Sigmoid colon (tissue), 4 donors: Measurements from ENCODE around the gene MRPL40.

Source experiments
- CTCF ChIP-seq, 4 experiments: fragments of 450-650 bp in 3 of 4; fragments of 200-600 bp in 1 of 4; IDR thresholded peaks; one replicate each; pipeline ENCODE4 v1.5.1; 2016 to 2019; ENCODE audit warnings: antibody characterized with exemption in 4 of 4, mild to moderate bottlenecking in 3 of 4, moderate library complexity in 2 of 4
- EP300 ChIP-seq, 4 donors: sonication (generic); formaldehyde crosslinking; IDR thresholded peaks; one replicate each; pipeline ENCODE4 v1.6.1; 2017; ENCODE audit warnings: antibody characterized with exemption in 4 of 4
- POLR2A ChIP-seq, 2 donors: fragments of 450-650 bp; IDR thresholded peaks; one replicate each; pipeline ENCODE4 v1.6.1; 2016; ENCODE audit warnings: antibody characterized with exemption in 2 of 2, mild to moderate bottlenecking in 2 of 2, moderate library complexity in 2 of 2
- POLR2AphosphoS5 ChIP-seq, 4 donors: sonication (generic); formaldehyde crosslinking; IDR thresholded peaks; one replicate each; pipeline ENCODE4 v1.6.1; 2017; ENCODE audit warnings: antibody characterized with exemption in 4 of 4

- TF ChIP-seq POLR2A (IDR thresholded peaks at IDR 0.05): no peak
- no peak for TF ChIP-seq CTCF (IDR thresholded peaks at IDR 0.05)
- TF ChIP-seq POLR2AphosphoS5 (IDR thresholded peaks at IDR 0.05): no peak
- no peak for TF ChIP-seq EP300 (IDR thresholded peaks at IDR 0.05)
These were observed 24.2 kb downstream of the MRPL40 start for GRCh38 chr22:19456541-19456940.
